GM12801 (cell line): ENCODE results near the gene SLCO2A1.

ENCODE experiments used
- CTCF ChIP-seq: IDR thresholded peaks from one replicate; pipeline ENCODE4 v1.5.1; 2011; ENCODE audit warnings: control low read depth; ENCODE audit not compliant: insufficient read length; ENCODE audit errors: extremely low read depth

SLCO2A1 gene

GRCh38 chr3:133884887-133885711 is 144.6 kb downstream of the SLCO2A1 start:
- no peak for TF ChIP-seq CTCF

GRCh38 chr3:133884054-133884886 is 145.5 kb downstream of the SLCO2A1 start:
- TF ChIP-seq CTCF = no peak

- no peak for TF ChIP-seq CTCF
Observed at GRCh38 chr3:133883641-133884040, 146.1 kb downstream of the SLCO2A1 start.

- TF ChIP-seq CTCF = no peak
Observed at GRCh38 chr3:133882986-133883586, 146.6 kb downstream of the SLCO2A1 start.

GRCh38 chr3:133881939-133882825 is 147.5 kb downstream of the SLCO2A1 start:
- TF ChIP-seq CTCF = no peak

GRCh38 chr3:133881492-133881891 is 148.2 kb downstream of the SLCO2A1 start:
- no peak for TF ChIP-seq CTCF
